ENCODE results near the gene PRCD. TPM values are rescaled to one million over a fixed set of nuclear protein-coding genes. Genes with fewer than 3 reads are reported as not detected.
"Not testable (repeated sequence)": the region's sequence is repeated elsewhere in the genome, so short reads cannot be mapped to it uniquely, and the experiment has no call there.

PRCD gene
- total RNA-seq, 4 donors from 2014 or later = 2.3 to 20.0 (median 3.5) TPM

GRCh38 chr17:76515274-76515949 is 24.4 kb upstream of the PRCD start:
- no peak for DNase-seq (ENCODE audit: low spot score)
- no peak for TF ChIP-seq CTCF (IDR thresholded peaks at IDR 0.05)
- peak; percentile 72 for ATAC-seq (ENCODE audit: low FRiP score)

- TF ChIP-seq CTCF (IDR thresholded peaks at IDR 0.05) = no peak
- ATAC-seq (ENCODE audit: low FRiP score) (no peak), DNase-seq (ENCODE audit: low spot score) (no peak)
These were observed 22.2 kb upstream of the PRCD start for GRCh38 chr17:76517638-76518038.

- no peak for ATAC-seq (ENCODE audit: low FRiP score)
These were observed 20.5 kb upstream of the PRCD start for GRCh38 chr17:76519048-76519966.

GRCh38 chr17:76521262-76521661 is 18.6 kb upstream of the PRCD start:
- ATAC-seq (ENCODE audit: low FRiP score) (no peak), DNase-seq (ENCODE audit: low spot score) (no peak)
- TF ChIP-seq CTCF (IDR thresholded peaks at IDR 0.05) = no peak

More at GRCh38 chr17:76519048-76519966, 20.5 kb upstream of the PRCD start:
- DNase-seq (ENCODE audit: low spot score) = no peak
- TF ChIP-seq CTCF (IDR thresholded peaks at IDR 0.05) = no peak

- ATAC-seq (ENCODE audit: low FRiP score); DNase-seq (ENCODE audit: low spot score): not testable (repeated sequence)
These were observed 18.2 kb upstream of the PRCD start for GRCh38 chr17:76521683-76522082.

GRCh38 chr17:76523084-76524037 is 16.5 kb upstream of the PRCD start:
- peak in 2 of 3 donors; percentile 95 to 98 for TF ChIP-seq CTCF (IDR thresholded peaks at IDR 0.05)
- ATAC-seq (ENCODE audit: low FRiP score) (peak; percentile 50), DNase-seq (ENCODE audit: low spot score) (no peak)

All from omental fat pad (tissue), 4 donors.